ENCODE data around the gene MVB12B.

Gene MVB12B

GRCh38 chr9:126417684-126418083 lies 91.1 kb downstream of the MVB12B start:
- no peak overlapping the region for H3K4me3 ChIP-seq
- no peaks in the 10 kb centered on the region for H3K27me3 ChIP-seq
- intact Hi-C loops (cut with DNase I; ENCODE audit: low total_unique reads): no loop called here
- H3K36me3 ChIP-seq: peaks cover 10 to 21% (median 12%) of the 10 kb centered on the region in 3 donors
- no peaks in the 10 kb centered on the region for H3K9me3 ChIP-seq
- no peak overlapping the region for H3K27ac ChIP-seq
- DNase-seq: no peak
- no peaks in the 10 kb centered on the region for H3K4me1 ChIP-seq
- no peak for TF ChIP-seq CTCF (IDR thresholded peaks at IDR 0.05)

GRCh38 chr9:126418608-126419007 lies 92.0 kb downstream of the MVB12B start:
- no peak for DNase-seq
- peaks cover 10 to 30% (median 21%) of the 10 kb centered on the region in 3 donors for H3K36me3 ChIP-seq
- no peak for TF ChIP-seq CTCF (IDR thresholded peaks at IDR 0.05)
- no peak overlapping the region for H3K4me3 ChIP-seq
- intact Hi-C loops (cut with DNase I; ENCODE audit: low total_unique reads): no loop called here
- H3K4me1 ChIP-seq: no peaks in the 10 kb centered on the region
- no peaks in the 10 kb centered on the region for H3K9me3 ChIP-seq
- H3K27me3 ChIP-seq: no peaks in the 10 kb centered on the region
- H3K27ac ChIP-seq: no peak overlapping the region

GRCh38 chr9:126419475-126419874 lies 92.8 kb downstream of the MVB12B start:
- TF ChIP-seq CTCF (IDR thresholded peaks at IDR 0.05): no peak
- H3K4me3 ChIP-seq: no peak overlapping the region
- H3K9me3 ChIP-seq: no peaks in the 10 kb centered on the region
- no peaks in the 10 kb centered on the region for H3K27me3 ChIP-seq
- H3K27ac ChIP-seq: no peak overlapping the region
- intact Hi-C loops (cut with DNase I; ENCODE audit: low total_unique reads): no loop called here
- peaks cover 15 to 38% (median 27%) of the 10 kb centered on the region in 3 donors for H3K36me3 ChIP-seq
- no peaks in the 10 kb centered on the region for H3K4me1 ChIP-seq
- DNase-seq: no peak

GRCh38 chr9:126420135-126420534 lies 93.5 kb downstream of the MVB12B start:
- H3K27me3 ChIP-seq: no peaks in the 10 kb centered on the region
- intact Hi-C loops (cut with DNase I; ENCODE audit: low total_unique reads): no loop called here
- no peak overlapping the region for H3K4me3 ChIP-seq
- no peaks in the 10 kb centered on the region for H3K9me3 ChIP-seq
- TF ChIP-seq CTCF (IDR thresholded peaks at IDR 0.05): no peak
- H3K27ac ChIP-seq: no peak overlapping the region
- no peak for DNase-seq
- peaks cover 17 to 40% (median 28%) of the 10 kb centered on the region in 3 donors for H3K36me3 ChIP-seq
- no peaks in the 10 kb centered on the region for H3K4me1 ChIP-seq

- H3K36me3 ChIP-seq: peaks cover 17 to 40% (median 28%) of the 10 kb centered on the region in 3 donors
- DNase-seq: no peak
Observed at GRCh38 chr9:126420643-126421564, 94.3 kb downstream of the MVB12B start.

More at GRCh38 chr9:126420643-126421564, 94.3 kb downstream of the MVB12B start:
- Histone ChIP-seq H3K4me3 (no peak overlapping the region), H3K9me3 (no peaks in the 10 kb centered on the region), H3K27ac (no peak overlapping the region), H3K4me1 (no peaks in the 10 kb centered on the region), H3K27me3 (no peaks in the 10 kb centered on the region)
- TF ChIP-seq CTCF (IDR thresholded peaks at IDR 0.05): no peak
- intact Hi-C loops (cut with DNase I; ENCODE audit: low total_unique reads): no loop called here
